HL-60 (cell line): Measurements from ENCODE around the gene COMMD8.

ENCODE experiments used
- CTCF ChIP-seq: IDR thresholded peaks from one replicate; pipeline ENCODE4 v1.5.1; 2011; ENCODE audit warnings: low read length, control low read depth, inconsistent platforms; ENCODE audit not compliant: insufficient read depth
- GABPA ChIP-seq: IDR thresholded peaks from 2 replicates; pipeline ENCODE4 v1.6.1; 2012; ENCODE audit warnings: low read depth
- POLR2AphosphoS5 ChIP-seq: IDR thresholded peaks from 2 replicates; pipeline ENCODE4 v1.6.1; 2012; ENCODE audit warnings: low read depth
- REST ChIP-seq: IDR thresholded peaks from 2 replicates; pipeline ENCODE4 v1.6.1; 2012; ENCODE audit warnings: low read depth; ENCODE audit not compliant: insufficient replicate concordance

- TF ChIP-seq CTCF (no peak), POLR2AphosphoS5 (no peak), REST (no peak), GABPA (no peak)
These were observed 5.3 kb upstream of the COMMD8 start for GRCh38 chr4:47468706-47469365.
